ENCODE results near the gene C14orf180.
"Not testable (repeated sequence)": the region's sequence is repeated elsewhere in the genome, so short reads cannot be mapped to it uniquely, and the experiment has no call there.

The C14orf180 gene

GRCh38 chr14:104603711-104604401 is 24.3 kb downstream of the C14orf180 start:
- no peak for DNase-seq

GRCh38 chr14:104604458-104605449 is 25.2 kb downstream of the C14orf180 start, which contains the start of gene TMEM179:
Gene TMEM179, minus strand, starts transcription at chr14:104604772. Its CDS starts 31 bp downstream, at chr14:104604741.
- peak in 7 of 56 donors; percentile 33 to 58 (median 37) for DNase-seq

GRCh38 chr14:104609666-104610065 is 30.1 kb downstream of the C14orf180 start:
- DNase-seq = no peak

- DNase-seq = no peak
These were observed 31.3 kb downstream of the C14orf180 start for GRCh38 chr14:104610749-104611310.

GRCh38 chr14:104611881-104612280 is 32.3 kb downstream of the C14orf180 start:
- DNase-seq = no peak

GRCh38 chr14:104614126-104614812 is 34.7 kb downstream of the C14orf180 start:
- DNase-seq = no peak

GRCh38 chr14:104624939-104625338 is 45.4 kb downstream of the C14orf180 start:
- DNase-seq = no peak

- DNase-seq = no peak
These were observed 53.2 kb downstream of the C14orf180 start for GRCh38 chr14:104632781-104633180.

GRCh38 chr14:104633276-104634137 is 53.9 kb downstream of the C14orf180 start:
- DNase-seq = peak in 33 of 56 donors; percentile 17 to 84 (median 60)

- DNase-seq = no peak
These were observed 54.7 kb downstream of the C14orf180 start for GRCh38 chr14:104634138-104634760.

- DNase-seq = no peak
These were observed 55.5 kb downstream of the C14orf180 start for GRCh38 chr14:104634886-104635570.

- no peak for DNase-seq
These were observed 56.2 kb downstream of the C14orf180 start for GRCh38 chr14:104635717-104636116.

- no peak for DNase-seq
These were observed 56.6 kb downstream of the C14orf180 start for GRCh38 chr14:104636131-104636530.

- DNase-seq = not testable (repeated sequence)
These were observed 57.4 kb downstream of the C14orf180 start for GRCh38 chr14:104636846-104637545.

- DNase-seq = no peak
These were observed 58.0 kb downstream of the C14orf180 start for GRCh38 chr14:104637546-104638003.

GRCh38 chr14:104638190-104638589 is 58.6 kb downstream of the C14orf180 start:
- no peak for DNase-seq

- DNase-seq = no peak
These were observed 59.4 kb downstream of the C14orf180 start for GRCh38 chr14:104638927-104639450.

- DNase-seq = no peak
These were observed 59.9 kb downstream of the C14orf180 start for GRCh38 chr14:104639471-104639870.

Data from amygdala (tissue), 56 donors.